NCI-H146 treated with DMSO at 0.1 percent for 48 hours (cell line): Measurements from ENCODE around the gene DCAF15.
A peak's percentile ranks its signal among the peaks of the same experiment; 100 is the strongest.

ENCODE experiments used
- DNase-seq: peaks from one replicate; lab custom pipeline; 2025; ENCODE audit not compliant: unreplicated experiment; lab: John Stamatoyannopoulos, UW

Gene DCAF15

DNA sequence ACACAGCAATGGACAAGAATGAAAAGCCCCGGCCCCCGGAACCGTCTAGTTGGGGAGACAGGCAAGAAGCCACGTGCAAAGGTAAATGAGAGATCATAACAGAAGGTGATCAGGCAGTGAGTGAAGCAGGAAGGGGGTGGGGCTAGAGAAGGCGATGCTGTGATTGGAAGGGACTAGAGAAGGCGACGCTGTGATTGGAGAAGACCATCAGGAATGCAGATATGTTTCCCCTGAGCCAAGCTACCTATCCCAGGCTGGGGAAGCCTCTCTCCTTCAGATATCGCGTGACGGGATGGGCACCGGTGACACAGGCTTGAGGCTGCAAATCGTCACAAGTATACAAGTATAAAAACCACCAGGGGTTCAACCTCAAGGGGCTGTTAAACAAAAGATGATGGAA lies 21.8 kb downstream of the DCAF15 start:
- peak; percentile 21 for DNase-seq

DNA sequence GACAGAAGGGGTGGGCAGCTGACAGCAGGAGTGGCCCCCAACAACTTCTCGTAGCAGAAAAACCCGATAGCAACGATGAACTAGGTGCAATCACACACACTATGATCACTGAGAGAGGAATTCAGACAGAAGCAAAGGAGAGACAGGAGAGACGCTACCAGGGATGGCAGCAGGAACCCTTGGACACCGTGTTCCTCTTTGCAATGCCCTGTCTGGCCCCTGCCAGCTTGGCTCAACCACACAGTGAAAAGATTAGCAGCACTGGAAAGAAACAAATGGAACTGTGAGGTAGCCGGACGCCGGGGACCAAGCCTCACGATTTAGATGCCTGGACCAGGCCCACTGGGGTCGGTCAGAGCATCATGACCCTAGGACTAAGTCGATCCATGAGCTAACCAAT lies 23.6 kb downstream of the DCAF15 start:
- no peak for DNase-seq

DNA sequence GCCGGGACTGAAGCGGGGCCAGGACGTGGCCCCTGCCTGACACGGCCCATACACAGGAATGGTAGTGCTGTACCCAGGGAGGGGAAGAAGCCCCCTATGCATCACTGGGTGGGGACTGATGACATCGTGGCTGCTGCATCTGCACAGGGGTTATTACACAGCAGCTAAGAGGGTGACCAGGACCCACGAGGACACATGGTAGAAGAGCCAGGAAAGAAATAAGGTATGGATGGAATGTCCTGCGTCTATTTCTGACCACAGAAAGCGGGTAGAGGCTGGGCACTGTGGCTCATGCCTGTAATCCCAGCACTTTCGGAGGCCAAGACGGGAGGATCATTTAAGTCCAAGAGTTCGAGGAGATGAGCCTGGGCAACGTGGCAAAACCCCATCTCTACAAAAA lies 24.1 kb downstream of the DCAF15 start:
- DNase-seq = no peak

DNA sequence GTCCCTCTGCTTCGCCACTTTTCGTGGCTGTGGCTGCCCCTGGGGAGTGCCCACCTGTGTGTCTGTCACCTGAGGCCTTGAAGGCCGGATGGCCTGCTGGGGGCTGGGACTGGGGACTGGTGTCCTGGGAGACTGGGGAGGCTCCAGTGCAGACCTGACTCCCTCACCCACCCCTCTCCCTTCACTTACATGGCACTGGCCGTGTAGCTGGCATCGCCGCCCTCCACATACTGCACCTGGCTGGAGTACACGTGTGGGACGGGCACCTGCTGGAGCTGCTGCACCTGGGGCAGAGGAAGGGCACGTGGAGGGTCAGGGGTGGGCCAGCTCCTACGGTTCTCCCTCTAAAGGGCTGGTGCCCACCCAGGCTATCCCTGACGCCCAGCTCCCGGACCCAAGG lies 25.5 kb downstream of the DCAF15 start:
- DNase-seq = no peak

DNA sequence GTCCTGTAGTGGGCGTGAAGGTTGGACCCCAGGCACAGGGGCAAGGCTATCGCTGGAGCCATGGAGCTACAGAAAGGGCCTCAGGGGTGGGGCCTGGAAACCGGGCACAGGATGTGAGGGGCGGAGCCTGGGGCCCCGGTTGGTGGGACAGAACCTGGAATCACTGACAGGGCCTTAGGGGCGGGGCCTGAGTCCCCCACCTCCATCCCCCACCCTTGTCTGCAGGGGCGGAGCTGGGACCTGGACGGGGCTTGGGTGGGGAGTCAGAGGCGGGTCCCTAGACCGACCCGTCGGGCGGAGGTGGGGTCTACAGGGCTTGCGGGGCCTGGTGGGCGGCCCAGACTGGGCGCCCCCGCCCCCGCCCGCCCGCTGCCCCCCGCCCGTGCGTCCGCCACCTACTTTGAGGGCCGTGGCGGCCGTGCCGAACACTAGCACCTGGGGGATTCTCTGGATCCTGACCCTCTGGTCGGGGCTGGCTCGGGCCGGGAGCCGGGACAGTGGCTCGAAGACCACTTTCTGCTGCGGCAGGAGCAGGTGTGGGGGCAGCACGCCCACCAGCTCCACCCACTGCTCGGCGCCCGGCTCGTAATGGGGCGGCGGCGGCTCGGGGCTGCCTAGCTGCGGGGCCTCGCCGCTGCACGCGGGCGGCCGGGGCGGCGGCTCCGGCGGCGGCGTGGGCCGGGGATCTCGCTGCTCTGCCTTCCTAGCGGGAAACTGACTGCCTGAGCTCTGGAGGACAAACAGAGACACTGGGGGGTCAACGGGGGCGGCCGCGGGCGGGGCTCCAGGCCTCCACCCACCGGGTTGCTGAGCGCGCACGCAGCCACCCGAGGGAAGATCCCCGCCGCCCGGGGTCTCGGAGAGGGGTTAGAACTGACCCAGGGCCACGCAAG lies 26.3 kb downstream of the DCAF15 start:
- peak; percentile 85 for DNase-seq

DNA sequence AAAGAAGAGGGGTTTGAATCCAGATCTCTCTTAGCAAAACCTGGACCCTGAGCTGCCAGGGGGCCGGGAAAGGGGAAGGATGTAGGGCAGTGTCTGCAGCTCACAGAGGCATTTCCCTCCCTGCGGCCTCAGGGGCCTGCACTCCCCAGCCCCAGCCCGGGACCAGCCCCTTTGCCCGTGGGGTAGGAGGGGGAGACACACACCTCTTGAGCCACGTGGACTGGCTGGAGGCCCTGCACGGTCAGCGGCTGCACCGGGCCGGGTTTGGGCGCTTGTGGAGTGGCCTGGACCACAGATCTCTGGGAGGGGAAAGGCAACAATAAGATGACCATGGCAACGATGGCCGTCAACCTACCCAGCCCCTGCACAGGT lies 26.9 kb downstream of the DCAF15 start:
- DNase-seq = peak; percentile 10

DNA sequence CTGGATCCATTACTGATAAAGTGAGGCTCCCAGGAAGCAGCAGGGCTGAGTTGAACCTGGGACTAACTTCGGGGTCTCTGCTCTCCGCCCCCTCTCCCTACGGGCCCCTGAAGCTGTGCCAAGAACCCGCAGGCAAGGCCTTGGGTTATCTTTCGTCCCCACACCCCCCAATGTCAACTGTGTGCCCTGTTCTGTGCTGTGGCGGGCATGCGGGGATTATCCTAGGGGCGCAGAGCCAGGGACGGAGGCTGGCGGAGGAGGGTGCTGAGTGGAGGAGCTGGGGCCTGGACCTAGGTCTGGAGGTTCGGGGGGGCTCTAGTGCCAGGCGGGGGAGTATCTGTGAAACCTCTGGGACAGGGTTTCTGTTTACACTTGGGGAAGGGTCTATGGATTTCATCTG lies 27.4 kb downstream of the DCAF15 start:
- DNase-seq = no peak

DNA sequence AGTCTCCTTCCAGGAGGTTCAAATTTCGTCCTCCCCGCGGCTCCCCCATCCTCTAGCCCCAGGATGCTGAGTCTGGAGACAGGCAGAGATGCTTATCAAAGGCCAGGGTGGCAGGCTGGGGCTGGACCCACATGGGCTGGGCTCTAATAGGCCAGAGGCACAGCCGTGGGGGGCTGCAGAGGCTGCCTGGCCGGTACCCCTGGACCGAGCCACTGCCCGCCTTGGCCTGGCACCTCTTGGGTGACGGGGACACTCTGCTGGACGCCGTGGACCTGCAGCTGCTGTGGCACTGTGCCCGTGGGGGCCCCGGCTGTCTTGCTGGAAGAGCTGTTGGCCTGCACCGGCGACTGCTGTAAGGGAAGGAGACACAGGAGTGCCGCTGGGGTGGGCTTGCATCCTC lies 28.0 kb downstream of the DCAF15 start:
- no peak for DNase-seq

DNA sequence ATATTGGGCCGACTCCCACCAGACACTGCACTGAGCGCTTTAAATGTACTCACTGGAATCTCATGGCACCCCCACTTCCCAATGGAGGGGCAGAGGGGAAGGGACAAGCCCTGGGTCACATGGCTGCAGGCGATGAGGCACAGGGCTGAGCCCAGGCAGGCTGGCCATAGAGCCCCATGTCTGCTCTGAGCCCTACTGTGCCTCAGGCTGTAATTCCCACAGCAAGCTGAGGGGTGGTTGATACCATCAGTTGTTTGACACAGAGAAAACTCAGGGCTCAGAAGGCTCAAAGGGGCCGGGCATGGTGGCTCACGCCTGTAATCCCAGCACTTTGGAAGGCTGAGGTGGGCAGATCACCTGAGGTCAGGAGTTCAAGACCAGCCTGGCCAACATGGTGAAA lies 28.7 kb downstream of the DCAF15 start:
- no peak for DNase-seq

DNA sequence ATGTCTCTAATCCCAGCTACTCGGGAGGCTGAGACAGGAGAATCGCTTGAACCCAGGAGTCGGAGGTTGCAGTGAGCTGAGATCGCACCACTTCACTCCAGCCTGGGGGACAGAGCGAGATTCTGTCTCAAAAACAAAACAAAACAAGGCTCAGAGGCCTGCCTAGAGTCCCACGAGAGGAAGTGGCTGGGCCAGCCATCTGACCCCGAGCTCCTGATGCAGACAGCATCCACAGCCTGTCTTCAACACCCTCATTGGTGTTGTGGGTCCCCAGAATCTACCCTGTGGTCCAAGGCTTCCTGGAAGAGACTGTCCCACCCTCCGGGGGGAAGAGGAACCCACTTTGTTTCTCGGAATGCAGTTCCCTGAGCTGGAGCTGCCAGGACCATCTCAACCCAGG lies 29.2 kb downstream of the DCAF15 start:
- DNase-seq = no peak

DNA sequence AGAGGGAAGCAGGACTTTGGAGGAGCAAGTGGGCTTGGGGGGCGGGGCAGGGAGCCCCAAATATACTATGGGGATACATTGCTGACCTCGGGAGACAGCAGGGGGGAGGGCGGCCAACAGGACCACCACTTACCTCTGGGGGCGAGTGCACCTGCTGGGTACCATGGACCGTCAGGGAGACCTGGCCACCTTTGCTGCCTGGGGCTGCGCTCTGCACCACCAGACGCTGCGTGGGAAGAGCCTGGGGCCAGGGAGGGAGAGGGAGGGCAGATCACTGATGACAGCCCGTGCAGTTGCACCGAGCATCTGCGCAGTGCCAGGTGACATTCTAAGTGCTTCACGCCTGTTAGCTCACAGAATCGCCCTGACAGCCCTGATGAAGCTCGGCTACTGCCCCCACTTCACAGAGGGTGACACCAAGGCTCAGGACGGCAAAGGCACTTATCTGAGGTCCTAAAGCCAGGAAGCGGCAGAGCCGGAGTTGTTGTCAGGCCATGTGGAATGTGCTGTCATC lies 29.7 kb downstream of the DCAF15 start:
- DNase-seq = no peak

DNA sequence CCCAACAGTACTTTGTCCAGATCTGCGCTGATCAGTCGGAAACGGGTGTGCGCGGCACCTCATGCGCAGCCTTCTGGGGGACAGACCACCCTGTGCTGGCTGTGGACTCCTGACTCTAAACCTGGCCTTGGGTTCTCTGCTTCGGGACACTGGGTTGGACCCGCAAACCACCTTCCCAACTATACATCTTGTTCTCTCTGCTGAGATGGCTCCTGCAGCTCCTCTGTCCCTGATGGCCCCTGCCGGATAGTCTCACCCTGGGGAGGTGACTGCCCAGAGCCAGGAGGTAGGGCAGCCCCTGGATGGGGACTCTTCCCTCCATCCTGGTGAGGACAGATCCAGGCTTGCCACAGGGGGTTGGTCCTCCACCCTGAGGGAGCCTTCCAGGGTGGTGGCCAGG lies 30.5 kb downstream of the DCAF15 start:
- no peak for DNase-seq

DNA sequence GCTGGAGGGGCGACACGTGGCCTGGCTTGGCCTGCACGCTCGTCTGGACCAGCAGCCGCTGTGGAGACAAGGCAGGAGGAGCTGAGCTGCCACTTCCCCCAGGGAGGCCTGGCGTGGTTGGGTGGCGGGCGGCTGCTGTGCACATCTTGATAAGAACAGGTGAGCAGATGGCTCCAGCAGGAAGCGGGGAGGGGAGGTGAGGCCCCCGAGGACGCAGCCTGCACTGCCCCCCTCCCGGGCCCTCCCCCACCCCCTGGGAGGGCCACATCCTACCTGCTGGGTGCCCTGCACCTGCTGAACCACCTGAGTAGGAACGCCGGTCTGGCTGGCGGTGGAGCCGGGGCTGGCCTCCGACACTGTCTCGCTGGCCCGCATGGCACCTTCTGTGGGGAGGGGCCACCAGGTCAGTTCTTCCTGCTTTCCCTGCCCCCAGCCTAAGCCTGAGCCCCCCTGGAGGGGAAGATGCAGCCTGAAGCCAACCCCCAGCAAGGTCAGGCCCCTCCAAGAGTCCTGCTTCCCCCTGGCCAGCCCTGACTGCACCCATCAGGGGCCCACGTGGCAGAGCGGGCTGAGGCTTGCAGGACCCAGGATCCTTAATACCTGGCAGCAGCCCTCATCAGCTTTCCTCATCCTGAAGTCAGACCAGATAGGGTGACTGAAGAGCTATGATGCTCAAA lies 31.0 kb downstream of the DCAF15 start:
- peak; percentile 97 for DNase-seq

DNA sequence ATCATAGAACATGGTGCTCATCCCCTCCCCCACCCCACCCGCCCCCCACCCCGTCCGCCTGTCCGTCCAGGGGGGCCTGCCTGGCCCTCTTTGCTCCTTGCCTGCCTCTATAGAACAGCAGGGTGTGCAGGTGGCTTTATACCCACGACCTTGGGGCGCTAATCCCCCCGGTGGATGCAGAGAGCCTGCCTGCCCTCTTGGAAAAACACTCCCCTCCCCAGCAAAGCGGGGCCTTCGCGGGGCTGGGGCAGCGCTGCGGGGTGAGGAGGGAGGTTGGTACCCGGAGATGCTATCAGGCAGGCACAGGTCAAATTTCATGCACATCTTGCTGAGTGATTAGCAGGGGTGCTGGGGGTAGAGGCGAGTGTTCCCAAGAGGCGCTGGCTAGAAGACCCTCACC lies 31.9 kb downstream of the DCAF15 start:
- no peak for DNase-seq

DNA sequence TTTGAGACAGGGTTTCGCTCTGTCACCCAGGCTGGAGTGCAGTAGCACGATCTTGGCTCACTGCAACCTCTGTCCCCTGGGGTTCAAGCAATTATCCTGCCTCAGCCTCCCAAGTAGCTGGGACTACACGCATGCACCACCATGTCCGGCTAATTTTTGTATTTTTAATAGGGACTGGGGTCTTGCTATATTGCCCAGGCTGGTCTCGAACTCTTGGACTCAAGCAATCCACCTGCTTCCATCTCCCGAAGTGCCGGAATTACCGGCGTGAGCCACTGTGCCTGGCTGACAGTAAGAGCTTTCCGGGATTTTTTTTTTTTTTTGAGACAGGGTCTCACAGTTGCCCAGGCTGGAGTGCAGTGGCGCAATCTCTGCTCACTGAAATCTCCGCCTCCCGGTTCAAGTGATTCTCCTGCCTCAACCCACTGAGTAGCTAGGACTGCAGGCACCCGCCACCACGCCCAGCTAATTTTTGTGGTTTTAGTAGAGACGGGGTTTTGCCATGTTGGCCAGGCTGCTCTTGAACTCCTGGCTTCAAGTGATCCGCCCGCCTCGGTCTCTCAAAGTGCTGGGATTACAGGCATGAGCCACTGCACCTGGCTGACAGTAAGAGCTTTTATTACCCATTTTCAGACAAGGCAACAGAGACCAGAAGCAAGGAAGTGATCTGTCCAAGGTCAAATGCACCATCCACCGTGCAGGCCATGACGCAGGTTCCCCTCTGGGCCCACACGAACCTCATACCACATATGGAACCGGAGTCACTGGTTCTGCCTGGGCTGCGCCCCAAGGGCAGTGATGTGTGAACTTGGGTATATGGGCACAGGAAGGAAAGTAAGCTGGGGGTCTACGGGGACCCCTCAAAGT lies 32.8 kb downstream of the DCAF15 start:
- no peak for DNase-seq

DNA sequence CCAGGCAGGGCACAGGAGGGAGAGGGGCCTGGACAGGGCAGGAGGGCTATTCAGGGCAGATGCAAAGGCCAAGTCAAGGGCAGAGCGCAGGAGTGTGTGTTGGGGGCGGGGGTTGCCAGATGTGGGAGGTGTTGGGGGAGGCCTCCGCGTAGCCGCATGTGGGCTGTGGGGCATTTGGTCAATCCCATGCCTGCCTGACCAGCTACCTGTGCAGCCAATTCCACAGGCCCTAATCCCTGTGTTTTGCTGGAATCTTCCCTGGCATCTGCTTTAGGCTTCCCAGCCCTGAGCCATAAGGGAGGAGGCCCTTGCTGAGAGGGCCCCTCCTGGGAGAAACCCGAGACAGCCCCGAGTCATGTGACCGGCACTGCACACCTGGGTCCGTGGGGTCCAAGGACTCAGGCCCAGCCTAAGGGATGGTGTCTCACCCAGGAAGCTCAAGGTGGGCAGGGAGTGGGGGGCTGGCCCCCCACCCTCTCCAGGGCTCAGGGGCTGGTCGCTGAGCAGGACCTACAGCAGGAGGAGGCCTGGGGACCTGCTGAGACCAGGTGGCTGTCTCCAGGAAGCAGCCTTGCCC lies 33.5 kb downstream of the DCAF15 start:
- DNase-seq = no peak

DNA sequence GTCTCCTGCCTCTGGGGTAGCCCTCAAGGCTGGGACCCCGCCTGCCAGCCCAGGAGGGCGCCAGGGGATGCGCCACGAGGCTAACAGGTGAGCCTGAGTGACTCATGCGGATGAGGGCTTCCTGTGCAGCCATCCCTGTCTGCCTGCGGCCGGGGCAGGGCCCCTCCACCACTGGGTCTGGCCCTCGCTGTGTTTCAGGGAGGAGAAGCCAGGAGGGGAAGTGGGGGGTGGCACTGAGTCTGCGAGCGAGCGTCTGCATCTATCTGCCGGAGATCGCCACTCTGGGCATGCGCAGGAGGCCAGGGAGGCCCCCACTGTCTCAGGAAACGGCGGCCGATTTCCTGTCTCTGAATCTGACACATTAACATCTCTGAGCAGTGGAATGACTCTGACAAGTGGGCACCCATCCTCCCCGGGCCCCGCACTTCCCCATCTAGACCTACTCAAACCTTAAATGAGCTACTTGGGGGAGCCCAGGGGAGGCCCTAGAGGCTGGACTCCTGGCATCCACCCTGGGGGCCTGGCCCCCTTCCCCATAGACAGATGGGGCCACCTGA lies 34.1 kb downstream of the DCAF15 start:
- peak; percentile 2 for DNase-seq

DNA sequence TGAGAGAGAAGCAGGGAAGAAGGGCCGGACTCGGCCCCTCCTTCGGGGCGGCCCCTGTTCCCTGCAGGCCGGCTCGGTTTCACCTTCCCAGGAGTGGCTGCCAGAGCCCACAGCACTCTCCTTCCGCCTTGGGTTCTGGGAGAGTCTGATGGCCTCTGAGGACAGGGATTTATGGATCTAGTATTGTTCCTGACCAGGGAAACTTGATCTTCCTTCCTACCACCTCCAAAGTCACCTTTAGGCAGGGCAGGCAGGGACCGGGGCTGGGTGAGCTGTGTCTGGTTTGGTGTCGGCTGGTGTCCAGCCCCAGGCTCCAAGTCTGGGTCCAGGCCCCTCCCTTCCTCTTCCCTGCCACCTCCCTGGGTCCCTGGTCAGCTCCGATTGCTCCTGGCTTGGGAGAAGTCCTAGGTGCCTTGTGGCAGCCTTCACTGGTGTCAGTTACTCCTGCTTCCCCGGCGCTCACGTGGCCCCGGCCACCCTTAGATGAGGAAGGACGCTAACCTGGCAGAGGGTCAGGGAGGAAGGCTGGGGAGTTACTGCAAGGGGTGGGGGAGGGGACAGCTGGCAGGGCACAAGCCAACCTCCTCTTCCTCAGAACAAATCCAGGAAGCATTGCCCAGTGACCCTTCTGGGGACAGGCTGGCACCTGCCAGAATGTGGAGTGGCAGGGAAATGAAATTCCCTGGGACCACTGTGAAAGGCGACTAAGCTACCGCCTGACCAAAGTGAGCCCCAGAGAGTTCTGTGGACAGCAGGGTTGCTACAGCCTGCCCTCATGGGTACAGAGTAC lies 35.0 kb downstream of the DCAF15 start:
- DNase-seq = no peak

DNA sequence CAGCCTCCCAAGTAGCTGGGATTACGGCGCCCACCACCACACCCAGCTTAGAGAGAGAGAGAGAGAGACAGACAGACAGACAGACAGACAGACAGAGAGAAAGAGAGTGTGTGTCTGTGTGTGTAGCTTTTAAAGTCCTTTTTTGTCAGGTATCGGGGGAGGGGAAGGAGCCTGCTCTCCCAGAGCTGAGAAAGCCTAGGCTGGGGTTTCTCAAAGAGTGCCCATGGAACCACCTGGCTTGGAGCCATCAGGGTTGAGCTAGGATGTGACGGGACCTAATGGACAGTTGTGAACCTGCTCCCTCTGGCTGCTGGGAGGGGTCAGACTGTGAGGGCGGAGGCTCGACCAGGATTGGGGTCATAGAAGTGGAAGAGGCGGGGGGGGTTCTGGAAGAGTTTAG lies 37.2 kb downstream of the DCAF15 start:
- no peak for DNase-seq

DNA sequence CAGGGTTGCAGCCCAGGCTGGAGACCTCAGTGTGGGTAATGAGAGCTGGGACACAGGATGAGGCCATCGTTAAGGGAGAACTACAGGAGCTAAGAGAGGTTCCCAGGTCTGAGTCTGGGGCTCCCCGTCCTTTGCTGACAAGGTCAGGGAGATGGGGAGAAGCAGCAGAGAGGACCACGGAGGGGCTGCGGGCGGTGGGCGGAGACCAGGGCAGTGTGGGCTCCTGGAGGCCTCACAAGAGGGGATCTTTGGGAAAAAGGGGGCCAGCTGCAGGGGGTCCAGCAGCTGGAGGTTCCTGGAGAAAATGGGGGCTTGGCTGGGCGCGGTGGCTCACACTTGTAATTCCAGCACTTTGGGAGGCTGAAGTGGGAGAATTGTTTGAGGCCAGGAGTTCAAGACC lies 37.8 kb downstream of the DCAF15 start:
- no peak for DNase-seq
